ENCODE data around the gene PSMD13.

DNA sequence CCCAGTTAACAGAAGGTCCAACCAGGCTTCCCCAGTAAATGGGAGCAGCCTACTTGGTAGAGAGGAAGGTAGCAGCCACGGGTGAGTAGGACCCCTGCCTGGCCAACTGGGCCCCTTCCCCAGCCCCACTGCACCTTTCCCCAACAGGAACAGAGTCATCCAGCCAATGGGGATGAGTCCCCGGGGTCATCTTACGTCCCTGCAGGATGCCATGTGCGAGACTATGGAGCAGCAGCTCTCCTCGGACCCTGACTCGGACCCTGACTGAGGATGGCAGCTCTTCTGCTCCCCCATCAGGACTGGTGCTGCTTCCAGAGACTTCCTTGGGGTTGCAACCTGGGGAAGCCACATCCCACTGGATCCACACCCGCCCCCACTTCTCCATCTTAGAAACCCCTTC lies 22.7 kb upstream of the PSMD13 start:
- TF ChIP-seq, protein P1, sequence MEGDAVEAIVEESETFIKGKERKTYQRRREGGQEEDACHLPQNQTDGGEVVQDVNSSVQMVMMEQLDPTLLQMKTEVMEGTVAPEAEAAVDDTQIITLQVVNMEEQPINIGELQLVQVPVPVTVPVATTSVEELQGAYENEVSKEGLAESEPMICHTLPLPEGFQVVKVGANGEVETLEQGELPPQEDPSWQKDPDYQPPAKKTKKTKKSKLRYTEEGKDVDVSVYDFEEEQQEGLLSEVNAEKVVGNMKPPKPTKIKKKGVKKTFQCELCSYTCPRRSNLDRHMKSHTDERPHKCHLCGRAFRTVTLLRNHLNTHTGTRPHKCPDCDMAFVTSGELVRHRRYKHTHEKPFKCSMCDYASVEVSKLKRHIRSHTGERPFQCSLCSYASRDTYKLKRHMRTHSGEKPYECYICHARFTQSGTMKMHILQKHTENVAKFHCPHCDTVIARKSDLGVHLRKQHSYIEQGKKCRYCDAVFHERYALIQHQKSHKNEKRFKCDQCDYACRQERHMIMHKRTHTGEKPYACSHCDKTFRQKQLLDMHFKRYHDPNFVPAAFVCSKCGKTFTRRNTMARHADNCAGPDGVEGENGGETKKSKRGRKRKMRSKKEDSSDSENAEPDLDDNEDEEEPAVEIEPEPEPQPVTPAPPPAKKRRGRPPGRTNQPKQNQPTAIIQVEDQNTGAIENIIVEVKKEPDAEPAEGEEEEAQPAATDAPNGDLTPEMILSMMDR (conservative IDR thresholded peaks at IDR 0.05 in 1 of 2, IDR thresholded peaks at IDR 0.05 in 1 of 2; ENCODE audit: extremely low read depth in 1 of 2, insufficient read depth in 1 of 2, low read depth in 1 of 2, low read length in 2 of 2) = no peak
- TF ChIP-seq EZH2 (IDR thresholded peaks at IDR 0.05; ENCODE audit: borderline replicate concordance, low read length) = no peak
